Liver (tissue), 9 donors: Measurements from ENCODE around the gene TBC1D14. TPM values are rescaled to one million over a fixed set of nuclear protein-coding genes. Genes with fewer than 3 reads are reported as not detected.
"Not testable (repeated sequence)": the region's sequence is repeated elsewhere in the genome, so short reads cannot be mapped to it uniquely, and the experiment has no call there.

Source experiments
- DNase-seq: peaks from one replicate; pipeline ENCODE4 v3.0.0-alpha.2; 2017; ENCODE audit warnings: low spot score
- H3K27ac ChIP-seq, 2 donors: one replicate each; pipeline ENCODE4 v1.7.0; 2013; ENCODE audit warnings: inconsistent platforms in 2 of 2, low read length in 2 of 2, control low read depth in 1 of 2, low read depth in 1 of 2, mild to moderate bottlenecking in 1 of 2
- H3K27me3 ChIP-seq, 4 donors: one replicate each; pipeline versions ENCODE4 v1.6.1 to v1.7.0; 2013; ENCODE audit warnings: low read length in 3 of 4, inconsistent platforms in 1 of 4, mild to moderate bottlenecking in 1 of 4, moderate library complexity in 1 of 4; ENCODE audit not compliant: control insufficient read depth in 4 of 4, insufficient read depth in 4 of 4
- H3K36me3 ChIP-seq, 4 donors: one replicate each; pipeline versions ENCODE4 v1.6.1 to v1.7.0; 2013; ENCODE audit warnings: low read length in 3 of 4, mild to moderate bottlenecking in 3 of 4, low read depth in 1 of 4, moderate library complexity in 1 of 4; ENCODE audit not compliant: control insufficient read depth in 4 of 4, insufficient read depth in 3 of 4
- H3K4me1 ChIP-seq, 4 donors: one replicate each; pipeline versions ENCODE4 v1.6.1 to v1.7.0; 2013; ENCODE audit warnings: low read length in 3 of 4, mild to moderate bottlenecking in 3 of 4, moderate library complexity in 1 of 4; ENCODE audit not compliant: control insufficient read depth in 4 of 4, insufficient read depth in 4 of 4
- H3K4me3 ChIP-seq, 3 donors: one replicate each; pipeline versions ENCODE4 v1.6.1 to v1.7.0; 2013; ENCODE audit warnings: low read length in 3 of 3, control low read depth in 1 of 3, low read depth in 1 of 3, mild to moderate bottlenecking in 1 of 3
- H3K9ac ChIP-seq, 2 donors: one replicate each; pipeline ENCODE4 v1.7.0; 2013; ENCODE audit warnings: low read length in 2 of 2, mild to moderate bottlenecking in 2 of 2, moderate library complexity in 2 of 2, control low read depth in 1 of 2, low read depth in 1 of 2
- H3K9me3 ChIP-seq, 4 donors: one replicate each; pipeline versions ENCODE4 v1.6.1 to v1.7.0; 2013; ENCODE audit warnings: low read length in 3 of 4; ENCODE audit not compliant: control insufficient read depth in 4 of 4
- CTCF ChIP-seq: fragments of 150-350 bp; IDR thresholded peaks from 2 replicates; pipeline ENCODE4 v1.5.1; 2017; ENCODE audit warnings: improper control_type of control experiment, low read depth, low read length; ENCODE audit not compliant: missing input control
- EGR1 ChIP-seq, 2 donors: IDR thresholded peaks; 2 replicates each; pipeline ENCODE4 v1.6.1; 2016 to 2018; ENCODE audit warnings: antibody characterized with exemption in 2 of 2, low read depth in 2 of 2
- HNF4A ChIP-seq, 2 donors: conservative IDR thresholded peaks; 2 replicates each; pipeline ENCODE4 v1.6.1; 2016; ENCODE audit warnings: antibody characterized with exemption in 2 of 2, mild to moderate bottlenecking in 2 of 2
- JUND ChIP-seq, 2 donors: IDR thresholded peaks; 2 replicates each; pipeline ENCODE4 v1.6.1; 2016; ENCODE audit warnings: antibody characterized with exemption in 2 of 2
- NR2F2 ChIP-seq: IDR thresholded peaks from 2 replicates; pipeline ENCODE4 v1.6.1; 2016; ENCODE audit warnings: antibody characterized with exemption
- RAD21 ChIP-seq, 2 donors: IDR thresholded peaks; 2 replicates each; pipeline ENCODE4 v1.6.1; 2016; ENCODE audit warnings: antibody characterized with exemption in 2 of 2, mild to moderate bottlenecking in 2 of 2
- RXRA ChIP-seq, 2 donors: IDR thresholded peaks; 2 replicates each; pipeline ENCODE4 v1.6.1; 2017 to 2018; ENCODE audit warnings: antibody characterized with exemption in 2 of 2, mild to moderate bottlenecking in 1 of 2
- SP1 ChIP-seq: IDR thresholded peaks from 2 replicates; pipeline ENCODE4 v1.6.1; 2018; ENCODE audit warnings: antibody characterized with exemption, mild to moderate bottlenecking
- TAF1 ChIP-seq: conservative IDR thresholded peaks from 2 replicates; pipeline ENCODE4 v1.6.1; 2016; ENCODE audit warnings: antibody characterized with exemption, mild to moderate bottlenecking
- WGBS: extraction: QIAGEN DNeasy Blood & Tissue Kit; methylation state at CpG from one replicate; pipeline ENCODE4 v1.1.7; 2013; 5-methylcytosine and 5-hydroxymethylcytosine counted together
- polyA plus RNA-seq, 2 donors: library from polyadenylated mRNA; stranded (reverse) in 1 of 2; unstranded in 1 of 2; fragments of 200-250 nt in 1 of 2; fragments of >200 nt in 1 of 2; fragmentation: Nextera tagmentation in 1 of 2; extraction: Ambion mirVana in 1 of 2; gene quantifications; one replicate each; pipeline versions ENCODE4 v1.2.1 to v1.2.3, GENCODE V29; 2013 to 2015
- total RNA-seq, 2 donors: library from RNA; depleted of rRNA; stranded (reverse); fragments of >200 nt; gene quantifications; one replicate each; pipeline ENCODE4 v1.2.3, GENCODE V29; 2014
- donor health status: healthy.
- donor health status: healthy.
- donor health status: healthy.
- donor health status: healthy.
- donor health status: healthy.

TBC1D14 gene
- total and polyA plus RNA-seq, 4 donors, result 10.0 to 45.2 (median 22.7) TPM

- no peaks in the 10 kb centered on the region for H3K27me3 ChIP-seq
- peaks cover 0 to 3% (median 0%) of the 10 kb centered on the region in 4 donors for H3K36me3 ChIP-seq
- WGBS, result 31% methylated on average over 7 of the region's 7 CpGs
- peaks cover 0 to 16% (median 9%) of the 10 kb centered on the region in 4 donors for H3K4me1 ChIP-seq
- H3K9ac ChIP-seq, result no peak overlapping the region
- H3K27ac ChIP-seq, result no peak overlapping the region
- peak; percentile 89 for DNase-seq
- no peak overlapping the region for H3K4me3 ChIP-seq
- H3K9me3 ChIP-seq, result no peaks in the 10 kb centered on the region
- no peak for TF ChIP-seq TAF1
- TF ChIP-seq EGR1 (IDR thresholded peaks at IDR 0.05; ENCODE audit: low read depth in 2 of 2), result no peak
- TF ChIP-seq SP1, result no peak
- peak in 1 of 2 donors; percentile 40 for TF ChIP-seq HNF4A (conservative IDR thresholded peaks at IDR 0.05)
- no peak for TF ChIP-seq JUND (IDR thresholded peaks at IDR 0.05)
- TF ChIP-seq CTCF, result peak; percentile 99
- peak; percentile 86 to 94 for TF ChIP-seq RAD21 (IDR thresholded peaks at IDR 0.05)
- TF ChIP-seq RXRA (IDR thresholded peaks at IDR 0.05), result peak in 1 of 2 donors; percentile 14
Measured at GRCh38 chr4:6974138-6974848, 64.7 kb downstream of the TBC1D14 start.

GRCh38 chr4:6977846-6978245 is 68.2 kb downstream of the TBC1D14 start:
- peaks cover 0 to 11% (median 3%) of the 10 kb centered on the region in 4 donors for H3K4me1 ChIP-seq
- H3K4me3 ChIP-seq, H3K27me3 ChIP-seq, H3K27ac ChIP-seq, H3K9ac ChIP-seq, DNase-seq, H3K36me3 ChIP-seq, H3K9me3 ChIP-seq: not testable (repeated sequence)
- WGBS, result 94% methylated on average over 17 of the region's 33 CpGs

GRCh38 chr4:6983544-6984142 is 74.0 kb downstream of the TBC1D14 start:
- Histone ChIP-seq H3K9me3 (no peaks in the 10 kb centered on the region), H3K36me3 (no peaks in the 10 kb centered on the region), H3K4me3 (no peak overlapping the region), H3K4me1 (peaks cover 4 to 43% (median 35%) of the 10 kb centered on the region in 4 donors), H3K27me3 (no peaks in the 10 kb centered on the region), H3K9ac (no peak overlapping the region), H3K27ac (no peak overlapping the region)
- TF ChIP-seq NR2F2, result no peak
- no peak for TF ChIP-seq HNF4A (conservative IDR thresholded peaks at IDR 0.05)
- 74% methylated on average over 4 of the region's 4 CpGs for WGBS
- DNase-seq, result no peak
